HG03280 (cell line): ENCODE measurements around the gene CASP7.
"Not testable (repeated sequence)": the region's sequence is repeated elsewhere in the genome, so short reads cannot be mapped to it uniquely, and the experiment has no call there.

Experiments
- ATAC-seq: cut with Tn5 transposase; IDR thresholded peaks from one replicate; pipeline ENCODE4 v1.9.1; 2021; ENCODE audit warnings: mild to moderate bottlenecking, moderate library complexity; ENCODE audit not compliant: unreplicated experiment

Gene CASP7

GRCh38 chr10:113752553-113752952 lies 72.8 kb downstream of the CASP7 start:
- no peak for ATAC-seq

GRCh38 chr10:113753020-113753692 lies 73.4 kb downstream of the CASP7 start:
- no peak for ATAC-seq

GRCh38 chr10:113754125-113754524 lies 74.4 kb downstream of the CASP7 start:
- ATAC-seq, result no peak

GRCh38 chr10:113754768-113755167 lies 75.1 kb downstream of the CASP7 start:
- no peak for ATAC-seq

- no peak for ATAC-seq
Observed at GRCh38 chr10:113756940-113757543, 77.3 kb downstream of the CASP7 start.

- ATAC-seq, result no peak
Observed at GRCh38 chr10:113762083-113762482, 82.4 kb downstream of the CASP7 start.

- ATAC-seq, result no peak
Observed at GRCh38 chr10:113764582-113764981, 84.9 kb downstream of the CASP7 start.

- ATAC-seq, result no peak
Observed at GRCh38 chr10:113765910-113766309, 86.2 kb downstream of the CASP7 start.

- no peak for ATAC-seq
Observed at GRCh38 chr10:113767222-113767621, 87.5 kb downstream of the CASP7 start.

- no peak for ATAC-seq
Observed at GRCh38 chr10:113770346-113770745, 90.6 kb downstream of the CASP7 start.

GRCh38 chr10:113771131-113771530 lies 91.4 kb downstream of the CASP7 start:
- not testable (repeated sequence) for ATAC-seq

GRCh38 chr10:113775686-113776294 lies 96.1 kb downstream of the CASP7 start:
- ATAC-seq, result no peak

- ATAC-seq, result no peak
Observed at GRCh38 chr10:113776553-113776952, 96.8 kb downstream of the CASP7 start.
